ENCODE results near the gene OPTC. TPM values are rescaled to one million over a fixed set of nuclear protein-coding genes. Genes with fewer than 3 reads are reported as not detected.
A peak's percentile ranks its signal among the peaks of the same experiment; 100 is the strongest.

OPTC gene
- total and polyA plus RNA-seq, 2 of the 8 experiments (the other 6 are each of a cell fraction or from before 2014, with no cell fraction given) = 1.1 to 4.0 TPM

GRCh38 chr1:203506858-203507626, 13.1 kb downstream of the OPTC start:
- FAIRE-seq = no peak
- H3K4ac ChIP-seq (replicated peaks; ENCODE audit: insufficient read length, low read depth, low read length) = peak overlapping the region; percentile 19
- peaks cover 2 to 17% (median 11%) of the 10 kb centered on the region in 4 experiments for H3K4me1 ChIP-seq (replicated peaks in 1 of 4; ENCODE audit: control insufficient read depth in 3 of 4, insufficient read depth in 4 of 4, low read length in 3 of 4)
- no peaks in the 10 kb centered on the region for H3K9me3 ChIP-seq (ENCODE audit: insufficient read depth in 2 of 2, low read depth in 1 of 2, low read length in 1 of 2)
- no peak overlapping the region for H3K4me3 ChIP-seq (ENCODE audit: extremely low read depth in 1 of 4, insufficient read depth in 2 of 4, low read depth in 3 of 4, low read length in 4 of 4)
- H3K56ac ChIP-seq (replicated peaks; ENCODE audit: insufficient read length, low read depth, low read length) = no peak overlapping the region
- no peaks in the 10 kb centered on the region; the same call in 1 of the 2 replicates for H3K23me2 ChIP-seq (ENCODE audit: low read depth, low read length)
- no peak overlapping the region for H3K23ac ChIP-seq (ENCODE audit: insufficient read length)
- H3K27ac ChIP-seq (ENCODE audit: low read depth, low read length) = no peak overlapping the region
- 66% methylated on average over 6 of the region's 6 CpGs; no CpG with 5 or more reads in 1 of the 2 experiments for WGBS, 2 experiments (ENCODE audit: extremely low coverage in 1 of 2, insufficient coverage in 1 of 2, insufficient read length in 1 of 2, insufficient replicate concordance in 2 of 2, low coverage in 1 of 2, low lambda C conversion rate in 2 of 2, missing lambda C conversion rate in 1 of 2)
- H2AFZ ChIP-seq (ENCODE audit: low read length) = 0 out of 2 replicates have a peak overlapping the region, but pooled peaks have one; percentile 17
- no peak overlapping the region for H2BK120ac ChIP-seq (replicated peaks; ENCODE audit: low read depth, low read length)
- no peaks in the 10 kb centered on the region for H3K36me3 ChIP-seq (ENCODE audit: control insufficient read depth in 2 of 4, insufficient read depth in 4 of 4, low read length in 3 of 4)
- H2AK5ac ChIP-seq (ENCODE audit: low read depth, low read length) = no peak overlapping the region; the same call in 1 of the 2 replicates
- no peak overlapping the region for H4K91ac ChIP-seq (replicated peaks; ENCODE audit: insufficient read length, low read length)
- H3K79me2 ChIP-seq (ENCODE audit: control insufficient read depth in 1 of 2, insufficient read depth in 2 of 2, low read length in 2 of 2) = no peaks in the 10 kb centered on the region
- H2BK20ac ChIP-seq (ENCODE audit: low read length) = peak overlapping the region; percentile 93; the same call in 1 of the 2 replicates
- no peak overlapping the region for H4K5ac ChIP-seq (ENCODE audit: insufficient read length, low read depth, low read length)
- peak overlapping the region; percentile 80; the same call in 1 of the 2 replicates for H2BK12ac ChIP-seq (ENCODE audit: low read depth, low read length)
- H4K20me1 ChIP-seq (replicated peaks in 1 of 2; ENCODE audit: control insufficient read depth in 1 of 2, insufficient read depth in 2 of 2, low read length in 2 of 2) = no peaks in the 10 kb centered on the region
- H3K4me2 ChIP-seq (ENCODE audit: insufficient read depth in 1 of 2, low read depth in 2 of 2, low read length in 2 of 2) = no peak overlapping the region
- CTCF ChIA-PET (ENCODE audit: partially characterized antibody) = interaction anchor here (0.8 to 9.0 kb wide), 25 partner anchors 12 to 241 kb away, joined by 3 to 162 read pairs (median 9); partner anchors contain the start of gene OPTC
- peak overlapping the region; percentile 92; the same call in 1 of the 2 replicates for H2BK15ac ChIP-seq (ENCODE audit: low read length)
- DNase-seq (ENCODE audit: low read depth in 1 of 2, low spot score in 2 of 2) = no peak
- H3K27me3 ChIP-seq (replicated peaks in 1 of 4; ENCODE audit: control insufficient read depth in 3 of 4, extremely low read depth in 1 of 4, insufficient read depth in 3 of 4, low read length in 3 of 4) = no peaks in the 10 kb centered on the region
- POLR2A ChIA-PET (ENCODE audit: partially characterized antibody) = interaction anchor here (0.9 to 1.1 kb wide), 2 partner anchors 12 to 35 kb away, joined by 3 to 4 read pairs; no protein-coding TSS in a partner anchor
- no peak overlapping the region for H3K9ac ChIP-seq (replicated peaks in 1 of 4; ENCODE audit: extremely low read depth in 1 of 4, low read depth in 3 of 4, low read length in 3 of 4)
- peak overlapping the region; percentile 63; the same call in 1 of the 2 replicates for H2BK5ac ChIP-seq (ENCODE audit: low read depth, low read length)
- H3K79me1 ChIP-seq (ENCODE audit: low read depth, low read length) = no peaks in the 10 kb centered on the region
- peak overlapping the region; percentile 26 for H4K8ac ChIP-seq (ENCODE audit: extremely low read depth, insufficient read depth, low read length)
- no peak overlapping the region for H3K18ac ChIP-seq (ENCODE audit: extremely low read depth, low read length)
- H3K14ac ChIP-seq (ENCODE audit: insufficient read length) = no peak overlapping the region
- TF ChIP-seq RXRA (IDR thresholded peaks at IDR 0.05; ENCODE audit: insufficient read depth, low read depth, low read length) (no peak), SAP30 (IDR thresholded peaks at IDR 0.05; ENCODE audit: insufficient read depth, insufficient replicate concordance, low read length) (no peak), SP2 (IDR thresholded peaks at IDR 0.05; ENCODE audit: low read length) (no peak), SIX5 (IDR thresholded peaks at IDR 0.05; ENCODE audit: low read depth, low read length) (no peak), POLR2A (IDR thresholded peaks at IDR 0.05; ENCODE audit: control extremely low read depth in 1 of 2, low read depth in 2 of 2, low read length in 2 of 2) (no peak), BCL11A (IDR thresholded peaks at IDR 0.05; ENCODE audit: low read depth in 2 of 2, low read length in 2 of 2) (no peak), ATF2 (IDR thresholded peaks at IDR 0.05; ENCODE audit: low read length) (no peak), EGR1 (IDR thresholded peaks at IDR 0.05; ENCODE audit: borderline replicate concordance, low read depth, low read length) (no peak), TAF7 (optimal IDR thresholded peaks at IDR 0.05; ENCODE audit: borderline replicate concordance, low read depth, low read length) (no peak), BRCA1 (IDR thresholded peaks at IDR 0.05; ENCODE audit: low read depth, low read length) (no peak)
